ENCODE data around the gene TGFBR1.
A peak's percentile ranks its signal among the peaks of the same experiment; 100 is the strongest.

Gene TGFBR1

GRCh38 chr9:99109522-99109921 is 4.6 kb downstream of the TGFBR1 start:
- Histone ChIP-seq H3K4me1 (ENCODE audit: insufficient read depth, low read length, poor library complexity, severe bottlenecking) (peaks cover 85% of the 10 kb centered on the region), H3K9me2 (replicated peaks; ENCODE audit: low read depth, low read length) (no peaks in the 10 kb centered on the region), H3F3A (ENCODE audit: low read depth) (peaks cover 10% of the 10 kb centered on the region), H3K9me3 (ENCODE audit: insufficient read depth, low read depth, low read length) (no peaks in the 10 kb centered on the region), H3K4me2 (ENCODE audit: low read depth, low read length, poor library complexity, severe bottlenecking) (peak overlapping the region; percentile 93), H2AFZ (ENCODE audit: low read length) (no peak overlapping the region), H3K79me2 (ENCODE audit: insufficient read depth, low read length) (peaks cover 92% of the 10 kb centered on the region), H4K20me1 (ENCODE audit: insufficient read depth, low read length, poor library complexity, severe bottlenecking) (peaks cover 88% of the 10 kb centered on the region), H3K36me3 (ENCODE audit: insufficient read depth, low read length) (no peaks in the 10 kb centered on the region), H3K27me3 (ENCODE audit: insufficient read depth, low read length, poor library complexity, severe bottlenecking) (no peaks in the 10 kb centered on the region), H3K9ac (ENCODE audit: low read depth, low read length, poor library complexity, severe bottlenecking) (no peak overlapping the region), H3K4me3 (ENCODE audit: low read length, poor library complexity, severe bottlenecking) (peak overlapping the region; percentile 85)
- TF ChIP-seq EZH2phosphoT487 (IDR thresholded peaks at IDR 0.05; ENCODE audit: borderline replicate concordance) = no peak

GRCh38 chr9:99112750-99113413 is 8.0 kb downstream of the TGFBR1 start:
- Histone ChIP-seq H4K20me1 (ENCODE audit: insufficient read depth, low read length, poor library complexity, severe bottlenecking) (peaks cover 93% of the 10 kb centered on the region), H3K79me2 (ENCODE audit: insufficient read depth, low read length) (peaks cover 100% of the 10 kb centered on the region)

GRCh38 chr9:99113414-99114048 is 8.6 kb downstream of the TGFBR1 start:
- H3F3A ChIP-seq (ENCODE audit: low read depth) = peaks cover 10% of the 10 kb centered on the region
- no peak overlapping the region for H3K9ac ChIP-seq (ENCODE audit: low read depth, low read length, poor library complexity, severe bottlenecking)
- H3K4me1 ChIP-seq (ENCODE audit: insufficient read depth, low read length, poor library complexity, severe bottlenecking) = peaks cover 87% of the 10 kb centered on the region
- no peak for TF ChIP-seq EZH2phosphoT487 (IDR thresholded peaks at IDR 0.05; ENCODE audit: borderline replicate concordance)
- no peak for TF ChIP-seq CTCF (conservative IDR thresholded peaks at IDR 0.05; ENCODE audit: low read length)
- no peaks in the 10 kb centered on the region for H3K9me3 ChIP-seq (ENCODE audit: insufficient read depth, low read depth, low read length)
- peak overlapping the region; percentile 62 for H3K4me3 ChIP-seq (ENCODE audit: low read length, poor library complexity, severe bottlenecking)
- no peaks in the 10 kb centered on the region for H3K27me3 ChIP-seq (ENCODE audit: insufficient read depth, low read length, poor library complexity, severe bottlenecking)
- no peaks in the 10 kb centered on the region for H3K36me3 ChIP-seq (ENCODE audit: insufficient read depth, low read length)
- no peak overlapping the region for H2AFZ ChIP-seq (ENCODE audit: low read length)
- no peaks in the 10 kb centered on the region for H3K9me2 ChIP-seq (replicated peaks; ENCODE audit: low read depth, low read length)
- peaks cover 93% of the 10 kb centered on the region for H4K20me1 ChIP-seq (ENCODE audit: insufficient read depth, low read length, poor library complexity, severe bottlenecking)
- peak overlapping the region; percentile 77 for H3K4me2 ChIP-seq (ENCODE audit: low read depth, low read length, poor library complexity, severe bottlenecking)
- H3K79me2 ChIP-seq (ENCODE audit: insufficient read depth, low read length) = peaks cover 100% of the 10 kb centered on the region

More at GRCh38 chr9:99112750-99113413, 8.0 kb downstream of the TGFBR1 start:
- Histone ChIP-seq H3F3A (ENCODE audit: low read depth) (peaks cover 10% of the 10 kb centered on the region), H3K9ac (ENCODE audit: low read depth, low read length, poor library complexity, severe bottlenecking) (no peak overlapping the region), H3K27me3 (ENCODE audit: insufficient read depth, low read length, poor library complexity, severe bottlenecking) (no peaks in the 10 kb centered on the region), H3K4me1 (ENCODE audit: insufficient read depth, low read length, poor library complexity, severe bottlenecking) (peaks cover 88% of the 10 kb centered on the region), H3K9me3 (ENCODE audit: insufficient read depth, low read depth, low read length) (no peaks in the 10 kb centered on the region), H2AFZ (ENCODE audit: low read length) (no peak overlapping the region), H3K9me2 (replicated peaks; ENCODE audit: low read depth, low read length) (no peaks in the 10 kb centered on the region), H3K4me3 (ENCODE audit: low read length, poor library complexity, severe bottlenecking) (peak overlapping the region; percentile 62), H3K36me3 (ENCODE audit: insufficient read depth, low read length) (no peaks in the 10 kb centered on the region), H3K4me2 (ENCODE audit: low read depth, low read length, poor library complexity, severe bottlenecking) (peak overlapping the region; percentile 77)
- TF ChIP-seq CTCF (conservative IDR thresholded peaks at IDR 0.05; ENCODE audit: low read length) = no peak
- no peak for TF ChIP-seq EZH2phosphoT487 (IDR thresholded peaks at IDR 0.05; ENCODE audit: borderline replicate concordance)

Measured in Loucy (cell line).